ENCODE results near the gene C1orf141.

Gene C1orf141

GRCh38 chr1:67062412-67062811 is 72.4 kb downstream of the C1orf141 start:
- DNase-seq (ENCODE audit: low spot score): no peak
- TF ChIP-seq CTCF (IDR thresholded peaks at IDR 0.05; ENCODE audit: extremely low read depth, insufficient read depth, missing control alignments): no peak
- in situ Hi-C loops (cut with MboI; ENCODE audit: low pct_unique_long_range_greater_than_20kb, low sequenced_read_pairs, unreplicated experiment): no loop called here

- no peak for TF ChIP-seq CTCF (IDR thresholded peaks at IDR 0.05; ENCODE audit: extremely low read depth, insufficient read depth, missing control alignments)
- in situ Hi-C loops (cut with MboI; ENCODE audit: low pct_unique_long_range_greater_than_20kb, low sequenced_read_pairs, unreplicated experiment): no loop called here
- no peak for DNase-seq (ENCODE audit: low spot score)
Observed at GRCh38 chr1:67061266-67061665, 73.5 kb downstream of the C1orf141 start.

- no peak for TF ChIP-seq CTCF (IDR thresholded peaks at IDR 0.05; ENCODE audit: extremely low read depth, insufficient read depth, missing control alignments)
- no peak for DNase-seq (ENCODE audit: low spot score)
- in situ Hi-C loops (cut with MboI; ENCODE audit: low pct_unique_long_range_greater_than_20kb, low sequenced_read_pairs, unreplicated experiment): no loop called here
Observed at GRCh38 chr1:67060811-67061218, 74.0 kb downstream of the C1orf141 start.

GRCh38 chr1:67059346-67059745 is 75.4 kb downstream of the C1orf141 start:
- in situ Hi-C loops (cut with MboI; ENCODE audit: low pct_unique_long_range_greater_than_20kb, low sequenced_read_pairs, unreplicated experiment): no loop called here
- no peak for TF ChIP-seq CTCF (IDR thresholded peaks at IDR 0.05; ENCODE audit: extremely low read depth, insufficient read depth, missing control alignments)
- no peak for DNase-seq (ENCODE audit: low spot score)

GRCh38 chr1:67058761-67059160 is 76.0 kb downstream of the C1orf141 start:
- in situ Hi-C loops (cut with MboI; ENCODE audit: low pct_unique_long_range_greater_than_20kb, low sequenced_read_pairs, unreplicated experiment): no loop called here
- no peak for TF ChIP-seq CTCF (IDR thresholded peaks at IDR 0.05; ENCODE audit: extremely low read depth, insufficient read depth, missing control alignments)
- DNase-seq (ENCODE audit: low spot score): no peak

GRCh38 chr1:67058242-67058641 is 76.5 kb downstream of the C1orf141 start:
- no peak for TF ChIP-seq CTCF (IDR thresholded peaks at IDR 0.05; ENCODE audit: extremely low read depth, insufficient read depth, missing control alignments)
- in situ Hi-C loops (cut with MboI; ENCODE audit: low pct_unique_long_range_greater_than_20kb, low sequenced_read_pairs, unreplicated experiment): no loop called here
- DNase-seq (ENCODE audit: low spot score): no peak
